ENCODE data around the gene C3AR1. TPM values are rescaled to one million over a fixed set of nuclear protein-coding genes. Genes with fewer than 3 reads are reported as not detected.

Gene C3AR1
- total and polyA plus RNA-seq, 10 donors, result 6.9 to 43.6 (median 32.4) TPM

DNA sequence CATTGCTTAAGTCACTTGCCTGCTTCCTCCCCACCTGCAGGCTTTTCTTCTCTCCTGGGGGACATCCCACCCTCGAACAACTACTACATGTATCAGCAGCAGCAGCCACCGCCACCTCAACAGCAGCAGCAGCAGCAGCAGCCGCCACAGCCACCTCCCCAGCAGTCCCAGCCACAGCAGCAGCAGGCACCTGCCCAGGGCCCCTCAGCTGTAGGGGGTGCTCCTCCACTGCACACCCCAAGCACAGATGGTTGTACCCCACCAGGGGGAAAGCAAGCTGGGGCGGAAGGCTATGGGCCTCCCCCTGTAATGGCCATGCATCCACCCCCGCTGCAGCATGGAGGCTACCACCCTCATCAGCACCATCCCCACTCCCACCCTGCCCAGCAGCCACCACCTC is 18.3 kb downstream of the C3AR1 start:
- Histone ChIP-seq H3K27me3 (replicated peaks in 1 of 7) (no peaks in the 10 kb centered on the region), H3K4me1 (peaks cover 0 to 47% (median 17%) of the 10 kb centered on the region in 6 donors), H3K4me3 (no peak overlapping the region), H3K27ac (peak overlapping the region in 1 of 8 donors; percentile 16), H3K36me3 (peaks cover 2 to 99% (median 85%) of the 10 kb centered on the region in 6 donors), H3K9me3 (no peaks in the 10 kb centered on the region)
- DNase-seq, result no peak
- intact Hi-C loops (cut with DNase I; ENCODE audit: low total_unique reads), result no loop called here
- 94 to 97% (median 94%) methylated on average over 3 to 5 of the region's 5 CpGs for WGBS, 5 donors
- TF ChIP-seq, protein P1, sequence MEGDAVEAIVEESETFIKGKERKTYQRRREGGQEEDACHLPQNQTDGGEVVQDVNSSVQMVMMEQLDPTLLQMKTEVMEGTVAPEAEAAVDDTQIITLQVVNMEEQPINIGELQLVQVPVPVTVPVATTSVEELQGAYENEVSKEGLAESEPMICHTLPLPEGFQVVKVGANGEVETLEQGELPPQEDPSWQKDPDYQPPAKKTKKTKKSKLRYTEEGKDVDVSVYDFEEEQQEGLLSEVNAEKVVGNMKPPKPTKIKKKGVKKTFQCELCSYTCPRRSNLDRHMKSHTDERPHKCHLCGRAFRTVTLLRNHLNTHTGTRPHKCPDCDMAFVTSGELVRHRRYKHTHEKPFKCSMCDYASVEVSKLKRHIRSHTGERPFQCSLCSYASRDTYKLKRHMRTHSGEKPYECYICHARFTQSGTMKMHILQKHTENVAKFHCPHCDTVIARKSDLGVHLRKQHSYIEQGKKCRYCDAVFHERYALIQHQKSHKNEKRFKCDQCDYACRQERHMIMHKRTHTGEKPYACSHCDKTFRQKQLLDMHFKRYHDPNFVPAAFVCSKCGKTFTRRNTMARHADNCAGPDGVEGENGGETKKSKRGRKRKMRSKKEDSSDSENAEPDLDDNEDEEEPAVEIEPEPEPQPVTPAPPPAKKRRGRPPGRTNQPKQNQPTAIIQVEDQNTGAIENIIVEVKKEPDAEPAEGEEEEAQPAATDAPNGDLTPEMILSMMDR (IDR thresholded peaks at IDR 0.05 in 8 of 11, conservative IDR thresholded peaks at IDR 0.05 in 3 of 11), result no peak
- peak in 1 of 3 donors; percentile 14 for TF ChIP-seq POLR2AphosphoS5 (IDR thresholded peaks at IDR 0.05)

DNA sequence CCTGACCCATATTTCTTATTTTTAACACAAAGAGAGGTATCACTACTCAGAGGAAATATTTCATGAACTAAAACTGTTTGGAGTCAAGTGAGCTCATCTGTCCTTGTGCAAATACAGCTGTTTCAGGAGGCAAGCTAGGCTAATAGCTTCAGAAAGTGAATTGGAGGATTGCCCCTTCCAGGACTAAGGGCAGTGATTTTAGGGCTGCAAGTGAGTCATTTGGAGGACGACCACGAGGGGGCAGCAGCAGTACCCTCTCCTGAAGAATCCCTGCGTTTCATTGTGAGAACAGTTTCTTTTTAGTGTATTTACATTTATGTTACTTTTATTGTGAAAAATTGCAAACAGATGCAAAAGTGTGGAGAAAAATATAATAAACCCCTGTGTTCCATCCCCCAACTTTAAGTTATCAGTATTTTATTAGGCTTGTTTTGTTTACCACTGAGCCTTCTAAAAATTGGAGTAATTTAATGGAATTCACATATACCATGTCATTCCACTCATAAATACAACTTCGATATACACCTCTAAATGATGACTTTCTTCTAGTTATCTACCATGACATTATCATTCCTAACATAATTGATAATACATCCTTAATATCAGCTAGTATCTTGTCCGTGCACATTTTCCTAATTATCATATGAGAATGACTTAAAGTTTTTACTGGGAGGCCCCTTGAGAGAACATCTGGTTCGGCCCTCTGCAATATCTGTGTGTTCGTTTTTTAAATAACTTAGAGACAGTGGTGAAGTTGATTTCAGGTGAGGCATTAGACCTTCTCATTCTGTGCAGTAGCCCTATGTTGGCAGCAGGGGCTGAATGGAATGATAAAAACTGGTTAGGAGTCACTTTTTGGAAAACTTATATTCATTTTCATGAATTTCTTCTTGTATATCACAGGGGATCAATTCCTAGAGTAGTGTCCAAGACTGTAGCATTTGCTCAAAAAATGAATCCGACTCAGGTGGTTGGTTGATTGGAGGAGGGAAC is 19.9 kb downstream of the C3AR1 start:
- Histone ChIP-seq H3K4me3 (no peak overlapping the region), H3K27me3 (replicated peaks in 1 of 7) (no peaks in the 10 kb centered on the region), H3K27ac (peak overlapping the region in 1 of 8 donors; percentile 38), H3K9me3 (no peaks in the 10 kb centered on the region), H3K36me3 (peaks cover 2 to 99% (median 87%) of the 10 kb centered on the region in 6 donors), H3K4me1 (peaks cover 0 to 31% (median 9%) of the 10 kb centered on the region in 6 donors)
- DNase-seq, result peak; percentile 91
- TF ChIP-seq, protein P1 (IDR thresholded peaks at IDR 0.05 in 8 of 11, conservative IDR thresholded peaks at IDR 0.05 in 3 of 11), result peak; percentile 60 to 93 (median 88)
- TF ChIP-seq POLR2A (IDR thresholded peaks at IDR 0.05) (no peak), POLR2AphosphoS5 (IDR thresholded peaks at IDR 0.05) (no peak)
- 48 to 55% (median 51%) methylated on average over 8 of the region's 8 CpGs for WGBS, 5 donors
- intact Hi-C loops (cut with DNase I; ENCODE audit: low total_unique reads), result no loop called here

DNA sequence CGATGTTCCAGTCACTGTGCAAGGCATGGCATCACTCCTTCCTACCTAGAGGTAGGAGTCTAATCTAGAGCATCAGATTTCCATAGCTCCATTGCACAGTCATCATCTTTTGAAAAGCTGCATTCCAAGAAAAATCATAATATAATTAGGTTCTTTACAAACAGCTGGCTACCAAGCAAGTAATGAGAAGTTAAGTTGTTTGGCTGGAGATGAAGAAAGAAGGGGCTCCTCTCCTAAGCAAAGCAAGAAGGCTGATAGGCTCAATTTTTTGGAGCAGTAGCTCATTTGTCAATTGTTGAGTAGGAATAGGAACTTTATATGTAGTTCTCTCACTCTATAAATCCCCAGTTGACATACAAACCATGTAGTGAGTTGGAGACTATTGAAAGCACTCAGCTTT is 25.4 kb downstream of the C3AR1 start:
- Histone ChIP-seq H3K4me3 (no peak overlapping the region), H3K36me3 (peaks cover 2 to 78% (median 60%) of the 10 kb centered on the region in 6 donors), H3K27me3 (replicated peaks in 1 of 7) (no peaks in the 10 kb centered on the region), H3K27ac (no peak overlapping the region), H3K4me1 (peaks cover 35 to 47% (median 41%) of the 10 kb centered on the region in 6 donors), H3K9me3 (no peaks in the 10 kb centered on the region)
- TF ChIP-seq POLR2A (IDR thresholded peaks at IDR 0.05), result no peak
- TF ChIP-seq, protein P1 (IDR thresholded peaks at IDR 0.05 in 8 of 11, conservative IDR thresholded peaks at IDR 0.05 in 3 of 11), result no peak
- TF ChIP-seq POLR2AphosphoS5 (IDR thresholded peaks at IDR 0.05), result no peak
- WGBS, 5 donors, result 83 to 97% (median 89%) methylated on average over 1 of the region's 1 CpG
- DNase-seq, result no peak
- intact Hi-C loops (cut with DNase I; ENCODE audit: low total_unique reads), result no loop called here

DNA sequence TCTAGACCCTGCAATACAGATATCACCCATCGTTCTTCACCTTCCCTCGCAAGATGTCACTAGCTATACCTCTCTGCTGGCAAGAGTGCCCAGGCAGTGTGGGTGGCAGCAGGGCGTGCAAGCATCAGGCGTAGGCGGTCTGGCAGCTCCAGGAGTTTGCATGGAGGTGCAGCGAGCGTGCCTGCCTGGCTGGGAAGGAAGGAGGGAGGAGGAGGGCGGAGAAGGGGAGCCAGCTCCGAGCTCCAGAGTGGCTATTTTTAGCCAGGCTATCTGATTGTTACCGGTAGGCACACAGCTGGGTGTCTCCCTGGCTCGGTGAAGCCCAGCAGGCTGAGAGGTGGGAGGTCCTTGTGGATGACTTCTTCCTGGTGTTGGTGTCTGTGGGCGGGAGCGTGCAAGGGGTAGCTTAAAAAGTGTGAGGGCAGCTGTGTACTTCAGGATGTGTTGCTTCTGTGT is 27.5 kb downstream of the C3AR1 start:
- Histone ChIP-seq H3K4me1 (peaks cover 56 to 63% (median 59%) of the 10 kb centered on the region in 6 donors), H3K27ac (peak overlapping the region in 5 of 8 donors; percentile 2 to 96 (median 32)), H3K4me3 (peak overlapping the region in 4 of 8 donors; percentile 1 to 55 (median 16)), H3K9me3 (no peaks in the 10 kb centered on the region), H3K27me3 (replicated peaks in 1 of 7) (no peaks in the 10 kb centered on the region), H3K36me3 (peaks cover 2 to 62% (median 40%) of the 10 kb centered on the region in 6 donors)
- intact Hi-C loops (cut with DNase I; ENCODE audit: low total_unique reads), result no loop called here
- TF ChIP-seq, protein P1 (IDR thresholded peaks at IDR 0.05 in 8 of 11, conservative IDR thresholded peaks at IDR 0.05 in 3 of 11), result no peak
- TF ChIP-seq POLR2AphosphoS5 (IDR thresholded peaks at IDR 0.05) (peak in 2 of 3 donors; percentile 31 to 59), POLR2A (IDR thresholded peaks at IDR 0.05) (no peak)
- no peak for DNase-seq
- WGBS, 5 donors, result 27 to 37% (median 36%) methylated on average over 11 to 13 of the region's 13 CpGs

Data from spleen (tissue), 11 donors.